Stomach (tissue), 9 donors: ENCODE results near the gene ING1. TPM values are rescaled to one million over a fixed set of nuclear protein-coding genes. Genes with fewer than 3 reads are reported as not detected.

Source experiments
- DNase-seq, 2 donors: peaks; one replicate each; pipeline versions ENCODE4 v3.0.0 to v3.0.0-alpha.2; 2013 to 2019
- H3K27ac ChIP-seq, 5 donors: fragments of 200-600 bp in 4 of 5; sonication (generic) in 4 of 5; one replicate each; pipeline ENCODE4 v1.5.1; 2013 to 2019; ENCODE audit warnings: mild to moderate bottlenecking in 1 of 5, moderate library complexity in 1 of 5
- H3K27me3 ChIP-seq, 3 donors: fragments of 200-600 bp; sonication (generic); one replicate each; pipeline ENCODE4 v1.5.1; 2017 to 2019; ENCODE audit warnings: mixed run types in 1 of 3
- H3K36me3 ChIP-seq, 4 donors: fragments of 200-600 bp; sonication (generic); 1 replicate in 3 of 4; 2 replicates in 1 of 4; pipeline ENCODE4 v1.5.1; 2016 to 2019
- H3K4me1 ChIP-seq, 4 donors: fragments of 200-600 bp; sonication (generic); one replicate each; pipeline ENCODE4 v1.5.1; 2016 to 2019
- H3K4me3 ChIP-seq, 4 donors: fragments of 200-600 bp; sonication (generic) in 3 of 4; one replicate each; pipeline ENCODE4 v1.5.1; 2016 to 2019; ENCODE audit warnings: mild to moderate bottlenecking in 1 of 4
- H3K9me3 ChIP-seq, 4 donors: fragments of 200-600 bp; sonication (generic); one replicate each; pipeline ENCODE4 v1.5.1; 2016 to 2019
- EP300 ChIP-seq: sonication (generic); formaldehyde crosslinking; IDR thresholded peaks from one replicate; pipeline ENCODE4 v1.6.1; 2017; ENCODE audit warnings: antibody characterized with exemption
- POLR2A ChIP-seq, 4 donors: fragments of 450-650 bp; IDR thresholded peaks; one replicate each; pipeline ENCODE4 v1.6.1; 2016; ENCODE audit warnings: antibody characterized with exemption in 4 of 4, control low read depth in 2 of 4, mild to moderate bottlenecking in 1 of 4, moderate library complexity in 1 of 4
- POLR2AphosphoS5 ChIP-seq, 3 donors: sonication (generic); formaldehyde crosslinking; IDR thresholded peaks; one replicate each; pipeline ENCODE4 v1.6.1; 2016; ENCODE audit warnings: antibody characterized with exemption in 3 of 3
- WGBS, 5 donors: extraction: QIAGEN DNeasy Blood & Tissue Kit in 3 of 5; methylation state at CpG; one replicate each; pipeline versions ENCODE4 v1.1.5 to v1.1.7; 2013 to 2018; 5-methylcytosine and 5-hydroxymethylcytosine counted together
- intact Hi-C: fragments of 100-400 bp; cut with DNase I; formaldehyde crosslinking; loops from one replicate; pipeline ENCODE4 v1.15.1; 2023; ENCODE audit warnings: low total_unique reads
- polyA plus RNA-seq, 3 donors: library from polyadenylated mRNA; stranded (reverse); fragments of 200-250 nt; gene quantifications; one replicate each; pipeline ENCODE4 v1.2.3, GENCODE V29; 2013
- total RNA-seq, 5 donors: library from RNA; depleted of rRNA; stranded (reverse); fragments of >200 nt; gene quantifications; one replicate each; pipeline versions ENCODE4 v1.1.0 to v1.2.3, GENCODE V29; 2014 to 2016
- TF ChIP-seq, protein P1 (sequence below), 7 experiments: fragments of 450-650 bp in 4 of 7; fragments of 200-600 bp in 3 of 7; sonication (generic) in 3 of 7; IDR thresholded peaks; one replicate each; pipeline ENCODE4 v1.5.1; 2016 to 2019; ENCODE audit warnings: antibody characterized with exemption in 7 of 7, control low read depth in 2 of 7, mild to moderate bottlenecking in 1 of 7
- donor health status: healthy with polysubstance abuse.
- donor health status: Bipolar disorder and iron deficiency.
- donor health status: healthy.

ING1 gene
- total and polyA plus RNA-seq, 8 donors, result 6.4 to 88.9 (median 8.5) TPM

DNA sequence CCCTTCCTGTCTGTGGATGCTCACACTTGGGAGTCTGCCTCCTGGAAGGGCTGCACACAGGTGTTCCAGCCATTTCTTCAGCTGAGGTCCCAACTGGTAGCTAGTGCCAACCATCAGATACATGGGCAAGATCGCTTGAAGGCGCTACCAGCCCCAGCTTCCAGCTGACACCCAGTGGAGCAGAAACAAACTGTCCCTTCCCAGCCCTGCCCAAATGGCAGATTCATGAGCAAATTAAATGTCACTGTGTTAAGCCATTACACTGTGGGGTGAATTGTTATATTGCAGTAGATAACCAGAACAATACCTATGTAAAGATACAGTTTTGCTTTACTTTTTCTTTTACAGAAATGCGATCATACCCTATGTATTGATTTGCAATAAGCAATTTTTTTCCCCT, 17.6 kb downstream of the ING1 start:
- 91 to 98% (median 96%) methylated on average over 3 of the region's 3 CpGs for WGBS, 5 donors

DNA sequence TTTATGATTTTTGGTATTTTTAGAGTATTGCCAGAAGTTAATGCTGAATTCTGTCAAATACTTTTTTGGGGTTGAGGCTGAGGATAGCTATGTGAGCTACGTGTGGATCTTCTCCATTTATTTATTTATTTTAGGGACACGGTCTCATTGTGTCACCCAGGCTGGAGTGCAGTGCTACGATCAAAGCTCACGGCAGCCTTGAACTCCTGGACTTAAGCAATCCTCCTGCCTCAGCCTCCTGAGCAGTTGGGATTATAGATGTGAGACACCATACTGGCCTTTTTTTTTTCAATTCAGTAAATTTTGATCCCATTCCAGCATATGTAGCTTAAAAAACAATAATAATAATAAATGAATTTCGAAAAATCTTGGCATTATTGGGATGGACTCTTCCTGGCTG, 21.1 kb downstream of the ING1 start:
- intact Hi-C loops, result no loop called here
- no peak for TF ChIP-seq EP300
- TF ChIP-seq POLR2AphosphoS5 (IDR thresholded peaks at IDR 0.05), result no peak
- TF ChIP-seq POLR2A (IDR thresholded peaks at IDR 0.05), result no peak
- TF ChIP-seq, protein P1, sequence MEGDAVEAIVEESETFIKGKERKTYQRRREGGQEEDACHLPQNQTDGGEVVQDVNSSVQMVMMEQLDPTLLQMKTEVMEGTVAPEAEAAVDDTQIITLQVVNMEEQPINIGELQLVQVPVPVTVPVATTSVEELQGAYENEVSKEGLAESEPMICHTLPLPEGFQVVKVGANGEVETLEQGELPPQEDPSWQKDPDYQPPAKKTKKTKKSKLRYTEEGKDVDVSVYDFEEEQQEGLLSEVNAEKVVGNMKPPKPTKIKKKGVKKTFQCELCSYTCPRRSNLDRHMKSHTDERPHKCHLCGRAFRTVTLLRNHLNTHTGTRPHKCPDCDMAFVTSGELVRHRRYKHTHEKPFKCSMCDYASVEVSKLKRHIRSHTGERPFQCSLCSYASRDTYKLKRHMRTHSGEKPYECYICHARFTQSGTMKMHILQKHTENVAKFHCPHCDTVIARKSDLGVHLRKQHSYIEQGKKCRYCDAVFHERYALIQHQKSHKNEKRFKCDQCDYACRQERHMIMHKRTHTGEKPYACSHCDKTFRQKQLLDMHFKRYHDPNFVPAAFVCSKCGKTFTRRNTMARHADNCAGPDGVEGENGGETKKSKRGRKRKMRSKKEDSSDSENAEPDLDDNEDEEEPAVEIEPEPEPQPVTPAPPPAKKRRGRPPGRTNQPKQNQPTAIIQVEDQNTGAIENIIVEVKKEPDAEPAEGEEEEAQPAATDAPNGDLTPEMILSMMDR (IDR thresholded peaks at IDR 0.05), result no peak
- Histone ChIP-seq H3K27ac (no peak overlapping the region), H3K36me3 (no peaks in the 10 kb centered on the region), H3K4me1 (no peaks in the 10 kb centered on the region), H3K9me3 (peaks cover 0 to 10% (median 2%) of the 10 kb centered on the region in 4 donors), H3K27me3 (no peaks in the 10 kb centered on the region), H3K4me3 (no peak overlapping the region)
- no peak for DNase-seq
- WGBS, 5 donors, result 84 to 93% (median 91%) methylated on average over 5 of the region's 5 CpGs

More for the DNA sequence above, 17.6 kb downstream of the ING1 start:
- DNase-seq, result no peak
- TF ChIP-seq, protein P1 (IDR thresholded peaks at IDR 0.05), result no peak
- TF ChIP-seq POLR2AphosphoS5 (IDR thresholded peaks at IDR 0.05), result no peak
- no peak for TF ChIP-seq EP300
- no peak for TF ChIP-seq POLR2A (IDR thresholded peaks at IDR 0.05)
- no peak overlapping the region for H3K27ac ChIP-seq
- H3K9me3 ChIP-seq, result no peaks in the 10 kb centered on the region
- H3K36me3 ChIP-seq, result no peaks in the 10 kb centered on the region
- intact Hi-C loops, result no loop called here
- no peak overlapping the region for H3K4me3 ChIP-seq
- H3K27me3 ChIP-seq, result no peaks in the 10 kb centered on the region
- no peaks in the 10 kb centered on the region for H3K4me1 ChIP-seq

DNA sequence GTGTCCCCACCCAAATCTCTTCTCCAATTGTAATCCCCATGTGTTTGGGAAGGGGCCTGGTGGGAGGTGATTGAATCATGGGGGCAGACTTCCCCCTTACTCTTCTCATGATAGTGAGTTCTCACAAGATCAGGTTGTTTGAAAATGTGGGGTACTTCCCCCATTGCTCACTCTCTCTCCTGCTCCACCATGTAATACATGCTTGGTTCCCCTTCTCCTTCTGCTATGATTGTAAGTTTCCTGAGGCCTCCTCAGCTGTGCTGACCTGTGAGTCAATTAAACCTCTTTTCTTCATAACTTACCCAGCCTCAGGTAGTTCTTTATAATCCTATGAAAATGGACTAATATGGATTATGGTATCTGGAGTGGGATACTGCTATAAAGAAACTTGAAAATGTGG, 24.1 kb downstream of the ING1 start:
- no peak overlapping the region for H3K27ac ChIP-seq
- no peak for TF ChIP-seq EP300
- TF ChIP-seq, protein P1 (IDR thresholded peaks at IDR 0.05), result no peak
- TF ChIP-seq POLR2A (IDR thresholded peaks at IDR 0.05), result no peak
- no peak for TF ChIP-seq POLR2AphosphoS5 (IDR thresholded peaks at IDR 0.05)
- H3K9me3 ChIP-seq, result peaks cover 0 to 10% (median 2%) of the 10 kb centered on the region in 4 donors
- no peak overlapping the region for H3K4me3 ChIP-seq
- no peaks in the 10 kb centered on the region for H3K36me3 ChIP-seq
- intact Hi-C loops, result no loop called here
- DNase-seq, result no peak
- H3K4me1 ChIP-seq, result no peaks in the 10 kb centered on the region
- H3K27me3 ChIP-seq, result no peaks in the 10 kb centered on the region

DNA sequence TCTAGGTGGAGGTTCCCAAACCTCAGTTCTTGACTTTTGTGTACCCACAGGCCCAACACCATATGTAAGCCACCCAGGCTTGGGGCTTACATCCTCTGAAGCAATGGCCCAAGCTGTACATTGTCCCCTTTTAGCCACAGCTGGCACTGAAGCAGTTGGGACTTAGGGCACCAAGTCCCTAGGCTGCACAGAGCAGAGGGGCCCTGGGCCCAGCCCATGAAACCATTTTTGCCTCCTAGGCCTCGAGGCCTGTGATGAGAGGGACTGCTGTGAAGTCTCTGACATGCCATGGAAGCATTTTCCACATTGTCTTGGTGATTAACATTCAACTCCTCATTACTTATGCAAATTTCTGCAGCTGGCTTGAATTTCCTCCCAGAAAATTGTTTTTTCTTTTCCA, 30.2 kb downstream of the ING1 start:
- no peak for DNase-seq
- WGBS, 5 donors, result 56 to 81% (median 76%) methylated on average over 1 of the region's 1 CpG
- no peak overlapping the region for H3K27ac ChIP-seq
- H3K9me3 ChIP-seq, result peaks cover 0 to 14% (median 13%) of the 10 kb centered on the region in 4 donors
- no peak for TF ChIP-seq POLR2A (IDR thresholded peaks at IDR 0.05)
- TF ChIP-seq, protein P1 (IDR thresholded peaks at IDR 0.05), result no peak
- no peak for TF ChIP-seq POLR2AphosphoS5 (IDR thresholded peaks at IDR 0.05)
- TF ChIP-seq EP300, result no peak
- no peaks in the 10 kb centered on the region for H3K27me3 ChIP-seq
- peaks cover 0 to 8% (median 0%) of the 10 kb centered on the region in 4 donors for H3K4me1 ChIP-seq
- no peaks in the 10 kb centered on the region for H3K36me3 ChIP-seq
- intact Hi-C loops, result no loop called here
- H3K4me3 ChIP-seq, result no peak overlapping the region
